Adipose tissue (tissue), 3 donors: Measurements from ENCODE around the gene RABEP1. TPM values are rescaled to one million over a fixed set of nuclear protein-coding genes. Genes with fewer than 3 reads are reported as not detected.
"Not testable (repeated sequence)": the region's sequence is repeated elsewhere in the genome, so short reads cannot be mapped to it uniquely, and the experiment has no call there.

Experiments used
- H3K27ac ChIP-seq: one replicate; pipeline ENCODE4 v1.5.1; 2013; ENCODE audit warnings: low read depth, low read length
- WGBS, 3 donors: extraction: QIAGEN DNeasy Blood & Tissue Kit; methylation state at CpG; one replicate each; pipeline ENCODE4 v1.1.7; 2013; 5-methylcytosine and 5-hydroxymethylcytosine counted together
- polyA plus RNA-seq, 3 donors: library from polyadenylated mRNA; stranded (reverse); fragments of 200-250 nt; gene quantifications; one replicate each; pipeline ENCODE4 v1.2.3, GENCODE V29; 2013
- donor health status: healthy with polysubstance abuse.
- donor health status: Bipolar disorder and iron deficiency.
- donor health status: healthy.

Gene RABEP1, protein sequence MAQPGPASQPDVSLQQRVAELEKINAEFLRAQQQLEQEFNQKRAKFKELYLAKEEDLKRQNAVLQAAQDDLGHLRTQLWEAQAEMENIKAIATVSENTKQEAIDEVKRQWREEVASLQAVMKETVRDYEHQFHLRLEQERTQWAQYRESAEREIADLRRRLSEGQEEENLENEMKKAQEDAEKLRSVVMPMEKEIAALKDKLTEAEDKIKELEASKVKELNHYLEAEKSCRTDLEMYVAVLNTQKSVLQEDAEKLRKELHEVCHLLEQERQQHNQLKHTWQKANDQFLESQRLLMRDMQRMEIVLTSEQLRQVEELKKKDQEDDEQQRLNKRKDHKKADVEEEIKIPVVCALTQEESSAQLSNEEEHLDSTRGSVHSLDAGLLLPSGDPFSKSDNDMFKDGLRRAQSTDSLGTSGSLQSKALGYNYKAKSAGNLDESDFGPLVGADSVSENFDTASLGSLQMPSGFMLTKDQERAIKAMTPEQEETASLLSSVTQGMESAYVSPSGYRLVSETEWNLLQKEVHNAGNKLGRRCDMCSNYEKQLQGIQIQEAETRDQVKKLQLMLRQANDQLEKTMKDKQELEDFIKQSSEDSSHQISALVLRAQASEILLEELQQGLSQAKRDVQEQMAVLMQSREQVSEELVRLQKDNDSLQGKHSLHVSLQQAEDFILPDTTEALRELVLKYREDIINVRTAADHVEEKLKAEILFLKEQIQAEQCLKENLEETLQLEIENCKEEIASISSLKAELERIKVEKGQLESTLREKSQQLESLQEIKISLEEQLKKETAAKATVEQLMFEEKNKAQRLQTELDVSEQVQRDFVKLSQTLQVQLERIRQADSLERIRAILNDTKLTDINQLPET
- 10 to 100 TPM in 2 of 3 donors, 1 to 10 TPM in 1; 7.9 to 31.4 (median 23.8) TPM for polyA plus RNA-seq

DNA sequence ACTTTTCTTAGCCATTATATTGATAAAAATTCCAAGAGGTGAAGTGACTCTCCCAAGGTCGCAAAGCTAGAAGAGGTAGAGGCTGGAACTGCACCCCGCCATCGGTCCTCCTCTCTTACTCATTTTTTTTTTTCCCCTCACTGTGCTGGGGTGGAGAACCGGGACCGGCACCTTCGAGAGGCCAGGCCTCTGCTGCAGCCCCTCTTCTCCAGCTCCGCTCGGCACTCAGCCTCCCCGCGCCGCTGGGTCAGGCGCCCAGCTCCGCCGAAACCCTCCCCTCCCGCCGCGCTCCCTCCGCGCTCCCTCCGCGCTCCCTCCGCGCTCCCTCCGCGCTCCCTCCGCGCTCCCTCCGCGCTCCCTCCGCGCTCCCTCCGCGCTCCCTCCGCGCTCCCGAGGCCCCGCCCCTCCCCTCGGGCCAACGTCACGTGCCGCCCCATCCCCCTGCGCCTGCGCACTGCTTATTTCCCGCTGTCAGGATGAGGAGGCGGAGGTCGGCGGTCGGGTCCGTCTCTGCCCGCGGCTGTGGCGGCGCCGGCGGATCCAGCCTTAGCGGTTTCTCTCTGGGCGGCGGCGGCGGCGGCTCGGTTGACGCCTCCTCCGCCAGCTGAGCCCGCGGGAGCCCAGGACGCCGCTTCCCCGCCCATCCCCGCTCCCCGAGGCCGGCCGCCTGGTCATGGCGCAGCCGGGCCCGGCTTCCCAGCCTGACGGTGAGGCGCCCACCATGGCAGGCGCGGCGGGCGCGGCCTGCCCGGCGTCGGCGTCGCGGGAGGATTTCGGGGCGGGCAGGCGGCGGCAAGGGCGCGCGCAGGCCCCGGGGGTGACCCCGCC, at the start of gene RABEP1:
RABEP1 (plus strand) TSS at position 471 of the 828 bp plus-strand sequence; CDS start at position 674, 203 bp downstream.
- WGBS, 3 donors: 1% methylated on average over 62 to 98 of the region's 98 CpGs
- H3K27ac ChIP-seq: peak within 1 kb of the TSS; percentile 83

- not testable (repeated sequence) for H3K27ac ChIP-seq
- 93 to 98% (median 93%) methylated on average over 7 of the region's 7 CpGs for WGBS, 3 donors
Measured at GRCh38 chr17:5233492-5233891, 48.6 kb upstream of the RABEP1 start.

GRCh38 chr17:5234645-5235576, 47.2 kb upstream of the RABEP1 start, which contains the start of gene SCIMP:
SCIMP (minus strand) TSS chr17:5234860; CDS start chr17:5234755, 105 bp downstream.
- H3K27ac ChIP-seq: no peak within 1 kb of the TSS
- 79 to 90% (median 81%) methylated on average over 19 of the region's 19 CpGs for WGBS, 3 donors

DNA sequence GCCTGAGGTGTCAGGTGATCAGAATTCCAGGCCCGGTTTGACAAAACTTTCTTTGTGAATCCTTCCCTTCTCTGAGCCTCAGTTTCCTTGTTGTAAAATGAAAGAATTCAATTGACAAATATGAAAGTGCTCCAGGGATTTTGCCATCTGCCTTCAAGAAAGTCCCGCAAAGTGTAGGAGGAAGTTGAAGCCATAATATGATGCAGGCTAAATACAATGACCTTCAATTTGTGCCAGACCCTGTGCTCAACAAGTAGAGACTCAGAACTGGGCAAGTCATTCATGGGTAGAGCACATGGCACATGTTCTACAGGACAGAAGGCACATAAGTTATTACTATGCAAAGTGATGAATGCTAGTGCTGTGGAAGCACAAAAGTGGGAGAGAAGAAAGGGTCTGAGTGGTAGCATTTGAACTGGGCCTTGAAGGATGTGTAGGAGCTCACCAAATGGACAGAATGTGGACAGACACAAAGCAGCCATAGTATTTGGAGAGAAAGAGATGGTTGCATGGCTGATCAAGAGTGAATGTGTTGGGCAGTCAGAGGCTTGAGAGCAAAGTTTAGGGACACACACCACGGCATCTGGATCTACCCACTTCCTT, 45.0 kb upstream of the RABEP1 start:
- whole genome bisulfite sequencing, 3 donors: 73 to 81% (median 79%) methylated on average over 3 of the region's 3 CpGs
- H3K27ac ChIP-seq: no peak overlapping the region

DNA sequence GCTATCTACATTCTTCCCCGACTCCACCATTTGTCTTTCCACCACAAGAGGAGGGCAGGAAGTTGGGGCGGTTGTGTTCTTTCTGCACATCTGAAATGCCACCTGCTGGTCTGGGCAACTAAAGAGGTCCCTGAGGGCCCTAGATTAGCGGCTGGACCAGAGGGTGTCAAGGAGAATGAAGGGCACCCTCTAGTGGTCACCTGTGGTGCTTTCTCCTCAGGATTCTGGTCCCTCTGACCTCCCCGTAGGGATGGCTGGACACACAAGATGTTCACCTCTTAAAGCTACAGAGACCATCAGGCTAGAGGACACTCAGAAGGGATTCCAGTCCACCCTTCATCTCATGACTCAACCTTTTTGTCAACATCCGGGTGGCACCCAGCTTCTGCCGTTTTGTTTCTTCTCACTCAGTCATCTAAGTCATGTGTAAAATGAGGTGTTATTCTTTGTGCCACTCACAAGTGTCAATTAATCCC, 44.5 kb upstream of the RABEP1 start:
- H3K27ac ChIP-seq: no peak overlapping the region
- WGBS, 3 donors: 25 to 32% (median 30%) methylated on average over 6 of the region's 6 CpGs

GRCh38 chr17:5238333-5238732, 43.8 kb upstream of the RABEP1 start:
- 63 to 79% (median 73%) methylated on average over 4 of the region's 4 CpGs for WGBS, 3 donors
- no peak overlapping the region for H3K27ac ChIP-seq

DNA sequence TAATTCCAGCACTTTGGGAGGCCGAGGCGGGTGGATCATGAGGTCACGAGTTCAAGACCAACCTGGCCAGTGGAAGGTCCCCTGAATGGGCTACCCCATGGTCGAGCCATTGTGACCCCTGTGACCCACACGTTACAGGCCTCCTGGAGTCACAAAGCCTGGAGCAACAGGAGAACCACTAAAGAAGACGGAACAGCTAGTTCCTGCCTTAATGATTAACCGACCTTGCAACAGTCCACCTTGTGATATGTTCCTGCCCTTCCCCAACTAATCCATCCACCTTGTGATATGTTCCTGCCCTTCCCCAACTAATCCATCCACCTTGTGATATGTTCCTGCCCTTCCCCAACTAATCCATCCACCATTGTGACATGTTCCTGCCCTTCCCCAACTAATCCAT, 42.3 kb upstream of the RABEP1 start:
- 75 to 85% (median 84%) methylated on average over 7 of the region's 7 CpGs for WGBS, 3 donors
- H3K27ac ChIP-seq: not testable (repeated sequence)

DNA sequence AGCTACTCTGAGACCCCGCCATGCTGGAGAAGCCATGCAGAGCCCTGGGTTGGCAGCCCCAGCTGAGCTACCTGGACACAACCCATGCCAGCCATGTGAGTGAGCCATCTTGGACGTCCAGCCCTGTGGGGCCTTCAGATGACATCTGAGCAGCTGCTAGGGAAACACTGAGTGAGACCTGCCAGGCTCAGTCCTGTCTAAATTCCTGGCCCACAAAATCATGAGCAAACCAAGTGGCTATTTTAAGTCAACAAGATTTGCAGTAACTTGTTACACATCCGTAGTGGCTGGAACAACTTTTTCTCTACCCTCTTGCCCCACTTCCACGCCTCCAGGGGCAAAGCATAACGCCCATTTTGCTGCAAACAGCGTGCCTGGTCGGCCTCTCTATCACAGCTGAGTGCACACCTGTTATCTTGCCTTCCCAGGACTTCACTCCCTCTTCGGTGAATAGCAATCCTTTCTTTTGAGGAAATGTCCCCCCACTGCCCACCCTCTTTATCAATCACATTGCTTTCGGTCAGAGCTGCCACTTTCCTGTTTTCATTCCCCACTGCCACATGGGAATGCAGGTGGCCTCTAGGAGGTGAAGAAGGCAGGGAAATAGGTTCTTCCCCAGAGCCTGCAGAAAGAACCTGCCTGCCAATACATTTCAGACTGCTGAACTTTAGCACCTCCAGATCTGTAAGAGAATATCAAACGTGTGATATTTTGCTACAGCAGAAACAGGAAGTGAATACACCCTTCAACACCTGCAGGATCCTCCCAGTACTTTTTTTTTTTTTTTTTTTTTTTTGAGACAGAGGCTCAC, 40.0 kb upstream of the RABEP1 start:
- 33 to 67% (median 64%) methylated on average over 10 of the region's 10 CpGs for WGBS, 3 donors
- no peak overlapping the region for H3K27ac ChIP-seq

DNA sequence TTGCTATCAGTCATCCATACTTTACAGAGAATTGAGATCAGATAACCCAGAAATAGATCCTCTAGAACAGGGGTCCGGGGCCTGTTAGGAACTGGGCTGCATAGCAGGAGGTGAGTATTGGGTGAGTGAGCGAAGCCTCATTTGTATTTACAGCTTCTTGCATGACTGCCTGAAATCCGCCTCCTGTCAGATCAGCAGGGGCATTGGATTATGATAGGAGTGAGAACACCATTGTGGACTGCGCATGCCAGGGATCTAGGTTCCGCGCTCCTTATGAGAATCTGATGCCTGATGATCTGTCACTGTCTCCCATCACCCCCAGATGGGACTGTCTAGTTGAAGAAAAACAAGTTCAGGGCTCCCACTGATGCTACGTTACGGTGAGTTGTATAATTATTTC, 34.5 kb upstream of the RABEP1 start:
- no peak overlapping the region for H3K27ac ChIP-seq
- 92 to 95% (median 94%) methylated on average over 8 of the region's 8 CpGs for WGBS, 3 donors

GRCh38 chr17:5248821-5249479, 33.1 kb upstream of the RABEP1 start:
- 63 to 75% (median 63%) methylated on average over 19 to 22 of the region's 22 CpGs for WGBS, 3 donors
- no peak overlapping the region for H3K27ac ChIP-seq

- no peak overlapping the region for H3K27ac ChIP-seq
- WGBS, 3 donors: 0 to 4% (median 1%) methylated on average over 4 of the region's 4 CpGs
Measured at GRCh38 chr17:5249615-5250014, 32.5 kb upstream of the RABEP1 start.

- no peak overlapping the region for H3K27ac ChIP-seq
- 70 to 78% (median 75%) methylated on average over 7 of the region's 7 CpGs for WGBS, 3 donors
Measured at GRCh38 chr17:5254414-5254813, 27.7 kb upstream of the RABEP1 start.

- WGBS, 3 donors: 43 to 81% (median 51%) methylated on average over 5 of the region's 5 CpGs
- no peak overlapping the region for H3K27ac ChIP-seq
Measured at GRCh38 chr17:5254903-5255521, 27.1 kb upstream of the RABEP1 start.

DNA sequence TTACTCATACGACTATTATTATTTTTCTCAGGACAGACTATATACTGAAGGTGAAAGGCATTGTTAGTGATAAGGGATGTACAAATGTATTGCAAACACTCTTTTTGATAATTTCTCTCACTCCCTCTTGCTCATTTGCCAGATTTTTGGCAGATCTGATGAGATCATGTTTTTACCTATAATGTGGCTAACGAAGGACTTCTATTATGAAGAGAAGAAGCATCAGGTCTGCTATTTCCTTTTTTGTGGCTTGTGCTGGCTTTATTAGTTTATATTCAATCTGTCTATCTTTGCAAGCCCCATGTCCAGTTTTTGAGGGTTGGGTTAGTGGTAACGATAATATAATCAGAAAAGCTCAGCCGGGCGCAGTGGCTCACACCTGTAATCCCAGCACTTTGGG, 25.0 kb upstream of the RABEP1 start:
- no peak overlapping the region for H3K27ac ChIP-seq
- WGBS, 3 donors: 91 to 98% (median 92%) methylated on average over 5 of the region's 5 CpGs

DNA sequence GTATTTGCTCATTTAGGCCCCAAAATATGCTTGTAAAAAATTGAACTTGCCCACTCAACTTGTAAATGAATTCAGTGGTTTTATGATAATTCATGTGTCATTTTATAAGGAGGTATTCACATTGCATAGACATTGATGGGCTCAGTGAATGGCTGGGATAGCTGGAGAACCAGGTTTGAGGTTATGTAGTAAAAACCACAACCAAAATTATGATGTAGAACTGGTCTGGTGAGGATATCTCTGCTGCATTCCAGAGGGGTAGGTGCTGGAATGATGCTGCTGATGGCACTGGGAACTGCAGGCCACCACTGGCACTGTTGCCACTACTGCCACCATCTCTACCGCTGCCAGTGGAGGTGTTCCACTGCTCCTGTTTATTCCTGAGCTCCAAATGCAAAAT, 21.5 kb upstream of the RABEP1 start:
- no peak overlapping the region for H3K27ac ChIP-seq

More for the DNA sequence above, 21.5 kb upstream of the RABEP1 start:
- WGBS, 3 donors: 81 to 94% (median 87%) methylated on average over 1 of the region's 1 CpG
